Measurements from ENCODE around the gene CDKL2. TPM values are rescaled to one million over a fixed set of nuclear protein-coding genes. Genes with fewer than 3 reads are reported as not detected.
"Not testable (repeated sequence)": the region's sequence is repeated elsewhere in the genome, so short reads cannot be mapped to it uniquely, and the experiment has no call there.

Gene CDKL2
- total RNA-seq, 1 donor from 2014 or later = 2.3 TPM

GRCh38 chr4:75542824-75543223 is 87.5 kb downstream of the CDKL2 start:
- TF ChIP-seq CTCF (IDR thresholded peaks at IDR 0.05) = no peak
- no peak for DNase-seq (ENCODE audit: extremely low spot score, unreplicated experiment)
- peaks cover 2% of the 10 kb centered on the region for H3K9me3 Mint-ChIP-seq (ENCODE audit: unreplicated experiment)
- H3K36me3 Mint-ChIP-seq (ENCODE audit: unreplicated experiment) = peaks cover 4% of the 10 kb centered on the region
- no peak overlapping the region for H3K4me3 Mint-ChIP-seq (ENCODE audit: unreplicated experiment)
- no peak overlapping the region for H3K27ac Mint-ChIP-seq (ENCODE audit: unreplicated experiment)
- H3K4me1 Mint-ChIP-seq (ENCODE audit: unreplicated experiment) = no peaks in the 10 kb centered on the region
- no peaks in the 10 kb centered on the region for H3K27me3 Mint-ChIP-seq (ENCODE audit: unreplicated experiment)

- H3K4me1 Mint-ChIP-seq (ENCODE audit: unreplicated experiment); H3K4me3 Mint-ChIP-seq (ENCODE audit: unreplicated experiment); DNase-seq (ENCODE audit: extremely low spot score, unreplicated experiment); H3K27me3 Mint-ChIP-seq (ENCODE audit: unreplicated experiment); H3K27ac Mint-ChIP-seq (ENCODE audit: unreplicated experiment): not testable (repeated sequence)
- Mint-ChIP-seq H3K9me3 (ENCODE audit: unreplicated experiment) (peaks cover 15% of the 10 kb centered on the region), H3K36me3 (ENCODE audit: unreplicated experiment) (peaks cover 11% of the 10 kb centered on the region)
Observed at GRCh38 chr4:75537308-75537707, 93.0 kb downstream of the CDKL2 start.

- H3K36me3 Mint-ChIP-seq (ENCODE audit: unreplicated experiment) = peaks cover 36% of the 10 kb centered on the region
- not testable (repeated sequence) for H3K4me3 Mint-ChIP-seq (ENCODE audit: unreplicated experiment)
- H3K9me3 Mint-ChIP-seq (ENCODE audit: unreplicated experiment) = peaks cover 26% of the 10 kb centered on the region
Observed at GRCh38 chr4:75533926-75534325, 96.4 kb downstream of the CDKL2 start.

GRCh38 chr4:75533339-75533887 is 96.9 kb downstream of the CDKL2 start:
- peaks cover 37% of the 10 kb centered on the region for H3K36me3 Mint-ChIP-seq (ENCODE audit: unreplicated experiment)
- H3K4me1 Mint-ChIP-seq (ENCODE audit: unreplicated experiment); DNase-seq (ENCODE audit: extremely low spot score, unreplicated experiment); H3K27me3 Mint-ChIP-seq (ENCODE audit: unreplicated experiment); H3K4me3 Mint-ChIP-seq (ENCODE audit: unreplicated experiment); H3K27ac Mint-ChIP-seq (ENCODE audit: unreplicated experiment): not testable (repeated sequence)
- H3K9me3 Mint-ChIP-seq (ENCODE audit: unreplicated experiment) = peaks cover 26% of the 10 kb centered on the region

More at GRCh38 chr4:75533926-75534325, 96.4 kb downstream of the CDKL2 start:
- not testable (repeated sequence) for H3K4me1 Mint-ChIP-seq (ENCODE audit: unreplicated experiment); DNase-seq (ENCODE audit: extremely low spot score, unreplicated experiment); H3K27ac Mint-ChIP-seq (ENCODE audit: unreplicated experiment); H3K27me3 Mint-ChIP-seq (ENCODE audit: unreplicated experiment)

GRCh38 chr4:75531536-75532143 is 98.7 kb downstream of the CDKL2 start:
- H3K9me3 Mint-ChIP-seq (ENCODE audit: unreplicated experiment) = peaks cover 18% of the 10 kb centered on the region
- H3K4me1 Mint-ChIP-seq (ENCODE audit: unreplicated experiment); H3K27ac Mint-ChIP-seq (ENCODE audit: unreplicated experiment); H3K4me3 Mint-ChIP-seq (ENCODE audit: unreplicated experiment); DNase-seq (ENCODE audit: extremely low spot score, unreplicated experiment); H3K27me3 Mint-ChIP-seq (ENCODE audit: unreplicated experiment): not testable (repeated sequence)
- H3K36me3 Mint-ChIP-seq (ENCODE audit: unreplicated experiment) = peaks cover 50% of the 10 kb centered on the region

GRCh38 chr4:75530556-75531322 is 99.6 kb downstream of the CDKL2 start:
- no peak overlapping the region for H3K27ac Mint-ChIP-seq (ENCODE audit: unreplicated experiment)
- H3K27me3 Mint-ChIP-seq (ENCODE audit: unreplicated experiment) = no peaks in the 10 kb centered on the region
- DNase-seq (ENCODE audit: extremely low spot score, unreplicated experiment) = no peak
- TF ChIP-seq CTCF (IDR thresholded peaks at IDR 0.05) = no peak
- H3K4me3 Mint-ChIP-seq (ENCODE audit: unreplicated experiment) = no peak overlapping the region
- H3K4me1 Mint-ChIP-seq (ENCODE audit: unreplicated experiment) = no peaks in the 10 kb centered on the region
- peaks cover 18% of the 10 kb centered on the region for H3K9me3 Mint-ChIP-seq (ENCODE audit: unreplicated experiment)
- H3K36me3 Mint-ChIP-seq (ENCODE audit: unreplicated experiment) = peaks cover 54% of the 10 kb centered on the region

Other genes with a start within 250 kb of the CDKL2 start
- 17.8 and 20.7 TPM in 2 replicates for gene RCHY1, start 116.1 kb downstream of the CDKL2 start, total RNA-seq
- gene THAP6, start 116.1 kb downstream of the CDKL2 start, total RNA-seq = 13.0 and 15.9 TPM in 2 replicates
- not detected in 2 replicates for gene ODAPH, start 74.5 kb downstream of the CDKL2 start, total RNA-seq
- gene G3BP2, start 42.9 kb upstream of the CDKL2 start, total RNA-seq = 138 and 141 TPM in 2 replicates
- 67.6 and 69.6 TPM in 2 replicates for gene USO1, start 94.0 kb upstream of the CDKL2 start, total RNA-seq